SK-N-SH (cell line): ENCODE results near the gene RRP9. TPM values are rescaled to one million over a fixed set of nuclear protein-coding genes. Genes with fewer than 3 reads are reported as not detected.

Source experiments
- CTCF ChIA-PET: fragments of 300-600, 350-600 bp; formaldehyde crosslinking; extraction: SDS; loops from one replicate; lab custom pipeline; 2021; lab: Yijun Ruan, JAX
- POLR2A ChIA-PET: fragments of 350-600 bp; sonication (Branson Sonifier 250); formaldehyde crosslinking; extraction: SDS; loops from one replicate; lab custom pipeline; 2020; ENCODE audit warnings: antibody characterized with exemption, inconsistent platforms; lab: Yijun Ruan, JAX
- DNase-seq: peaks from one replicate; pipeline ENCODE4 v3.0.0; 2012
- H2AFZ ChIP-seq: fragments of 200-600 bp; sonication (generic); 2 replicates; pipeline ENCODE4 v1.8.1; 2016; ENCODE audit warnings: antibody characterized with exemption, mild to moderate bottlenecking, low read depth
- H3F3A ChIP-seq: fragments of 200-600 bp; sonication (generic); replicated peaks from 2 replicates; pipeline ENCODE3; 2016; ENCODE audit warnings: antibody characterized with exemption, mild to moderate bottlenecking; ENCODE audit not compliant: insufficient read depth
- H3K27ac ChIP-seq, 2 experiments: fragments of 200-500 bp in 1 of 2; fragments of 200-600 bp in 1 of 2; sonication (Bioruptor generic) in 1 of 2; sonication (generic), shearing (Covaris generic) in 1 of 2; 2 replicates each; pipeline versions ENCODE4 v1.5.1 to v1.6.1; 2014 to 2016; ENCODE audit warnings: low read depth in 2 of 2, inconsistent platforms in 1 of 2, low read length in 1 of 2, mild to moderate bottlenecking in 1 of 2, mixed read lengths in 1 of 2
- H3K27me3 ChIP-seq: fragments of 200-600 bp; sonication (generic), shearing (Covaris generic); 2 replicates; pipeline ENCODE4 v1.6.1; 2016; ENCODE audit warnings: mixed run types; ENCODE audit not compliant: insufficient read depth
- H3K36me3 ChIP-seq, 2 experiments: fragments of 200-500 bp in 1 of 2; fragments of 200-600 bp in 1 of 2; sonication (Bioruptor generic) in 1 of 2; sonication (generic) in 1 of 2; replicated peaks in 1 of 2; 2 replicates each; pipeline versions ENCODE3 to v1.5.1; 2014 to 2016; ENCODE audit warnings: low read length in 1 of 2, mild to moderate bottlenecking in 1 of 2; ENCODE audit not compliant: insufficient read depth in 2 of 2, control insufficient read depth in 1 of 2
- H3K4me1 ChIP-seq, 2 experiments: fragments of 200-500 bp in 1 of 2; fragments of 200-600 bp in 1 of 2; sonication (Bioruptor generic) in 1 of 2; sonication (generic), shearing (Covaris generic) in 1 of 2; 2 replicates each; pipeline versions ENCODE4 v1.5.1 to v1.6.1; 2014 to 2016; ENCODE audit warnings: low read depth in 1 of 2, low read length in 1 of 2, mixed run types in 1 of 2; ENCODE audit not compliant: insufficient read depth in 2 of 2, control insufficient read depth in 1 of 2
- H3K4me2 ChIP-seq: fragments of 200-600 bp; sonication (generic), shearing (Covaris generic); 2 replicates; pipeline ENCODE4 v1.6.1; 2017; ENCODE audit warnings: mixed run types
- H3K4me3 ChIP-seq, 2 experiments: fragments of 200-500 bp in 1 of 2; fragments of 200-600 bp in 1 of 2; sonication (Bioruptor generic) in 1 of 2; sonication (generic), shearing (Covaris generic) in 1 of 2; 2 replicates each; pipeline versions ENCODE4 v1.5.1 to v1.8.1; 2014 to 2016; ENCODE audit warnings: low read depth in 2 of 2, inconsistent platforms in 1 of 2, low read length in 1 of 2, mild to moderate bottlenecking in 1 of 2, mixed read lengths in 1 of 2, moderate library complexity in 1 of 2
- H3K79me2 ChIP-seq: fragments of 200-600 bp; sonication (generic); 2 replicates; pipeline ENCODE4 v1.8.1; 2017; ENCODE audit warnings: mild to moderate bottlenecking; ENCODE audit not compliant: insufficient read depth
- H3K9ac ChIP-seq: fragments of 200-600 bp; sonication (generic); 2 replicates; pipeline ENCODE4 v1.6.1; 2017; ENCODE audit warnings: mixed run types
- H3K9me2 ChIP-seq: fragments of 200-600 bp; sonication (generic); 2 replicates; pipeline ENCODE4 v1.6.1; 2017; ENCODE audit warnings: mixed run types
- H3K9me3 ChIP-seq: fragments of 200-600 bp; sonication (generic); 2 replicates; pipeline ENCODE4 v1.6.1; 2017; ENCODE audit warnings: mixed run types, mild to moderate bottlenecking, moderate library complexity
- H4K20me1 ChIP-seq: fragments of 200-600 bp; sonication (generic); 2 replicates; pipeline ENCODE4 v1.6.1; 2017; ENCODE audit warnings: mild to moderate bottlenecking, mixed run types; ENCODE audit not compliant: insufficient read depth
- CHD2 ChIP-seq: fragments of 150-350 bp; IDR thresholded peaks from 2 replicates; pipeline ENCODE4 v1.6.1; 2018; ENCODE audit warnings: low read length; ENCODE audit not compliant: partially characterized antibody
- CTCF ChIP-seq: fragments of 200-600 bp; sonication (generic); IDR thresholded peaks from 2 replicates; pipeline ENCODE4 v1.6.1; 2017; ENCODE audit warnings: antibody characterized with exemption, mild to moderate bottlenecking, moderate library complexity
- ELF1 ChIP-seq: IDR thresholded peaks from 2 replicates; pipeline ENCODE4 v1.4.0; 2012
- EP300 ChIP-seq, 2 experiments: IDR thresholded peaks; 2 replicates each; pipeline versions ENCODE4 v1.4.0 to v1.6.1; 2012; ENCODE audit warnings: borderline replicate concordance in 1 of 2, low read depth in 1 of 2, low read length in 1 of 2
- FOSL2 ChIP-seq: IDR thresholded peaks from 2 replicates; pipeline ENCODE4 v1.4.0; 2012; ENCODE audit warnings: low read depth, mild to moderate bottlenecking, moderate library complexity, borderline replicate concordance
- FOXM1 ChIP-seq: IDR thresholded peaks from 2 replicates; pipeline ENCODE4 v1.4.0; 2012; ENCODE audit warnings: low read depth, mild to moderate bottlenecking
- GABPA ChIP-seq: IDR thresholded peaks from 2 replicates; pipeline ENCODE4 v1.4.0; 2012; ENCODE audit warnings: low read depth, mild to moderate bottlenecking
- GATA2 ChIP-seq: sonication (generic); formaldehyde crosslinking; IDR thresholded peaks from 2 replicates; pipeline ENCODE4 v1.5.0; 2020; ENCODE audit warnings: mild to moderate bottlenecking, missing genetic modification reagents
- MEF2A ChIP-seq: IDR thresholded peaks from 2 replicates; pipeline ENCODE4 v1.4.0; 2012; ENCODE audit warnings: low read depth, borderline replicate concordance
- NRF1 ChIP-seq: IDR thresholded peaks from 2 replicates; pipeline ENCODE4 v1.6.1; 2012; ENCODE audit warnings: low read depth, mild to moderate bottlenecking, low read length
- POLR2AphosphoS5 ChIP-seq: IDR thresholded peaks from 2 replicates; pipeline ENCODE4 v1.6.1; 2012; ENCODE audit warnings: low read depth, low read length
- RAD21 ChIP-seq: IDR thresholded peaks from 2 replicates; pipeline ENCODE4 v1.6.1; 2012; ENCODE audit warnings: mild to moderate bottlenecking, low read length
- RCOR1 ChIP-seq: fragments of 150-350 bp; IDR thresholded peaks from 2 replicates; pipeline ENCODE4 v1.6.1; 2017; ENCODE audit warnings: antibody characterized with exemption, low read length
- USF1 ChIP-seq: IDR thresholded peaks from 2 replicates; pipeline ENCODE4 v1.4.0; 2012; ENCODE audit warnings: low read depth, borderline replicate concordance
- YY1 ChIP-seq: IDR thresholded peaks from 2 replicates; pipeline ENCODE4 v1.4.0; 2012; ENCODE audit warnings: low read depth, mild to moderate bottlenecking
- WGBS: methylation state at CpG from one replicate; pipeline ENCODE4 v1.1.6; 2017; ENCODE audit warnings: low lambda C conversion rate; 5-methylcytosine and 5-hydroxymethylcytosine counted together
- polyA plus RNA-seq, 3 experiments: library from polyadenylated mRNA; depleted of rRNA; stranded (reverse); fragments of >200 nt; gene quantifications; 2 replicates each; pipeline ENCODE4 v1.2.3, GENCODE V29; 2012
- TF ChIP-seq, protein P1 (sequence below): IDR thresholded peaks from 2 replicates; pipeline ENCODE4 v1.6.1; 2012; ENCODE audit warnings: mild to moderate bottlenecking, low read depth, low read length, moderate library complexity
- TF ChIP-seq, protein P2 (sequence below): IDR thresholded peaks from 2 replicates; pipeline ENCODE4 v1.4.0; 2012; ENCODE audit warnings: low read depth

Gene RRP9
- polyA plus RNA-seq, 1 of the 3 experiments (the other 2 are of a cell fraction), result 49.6 TPM

DNA sequence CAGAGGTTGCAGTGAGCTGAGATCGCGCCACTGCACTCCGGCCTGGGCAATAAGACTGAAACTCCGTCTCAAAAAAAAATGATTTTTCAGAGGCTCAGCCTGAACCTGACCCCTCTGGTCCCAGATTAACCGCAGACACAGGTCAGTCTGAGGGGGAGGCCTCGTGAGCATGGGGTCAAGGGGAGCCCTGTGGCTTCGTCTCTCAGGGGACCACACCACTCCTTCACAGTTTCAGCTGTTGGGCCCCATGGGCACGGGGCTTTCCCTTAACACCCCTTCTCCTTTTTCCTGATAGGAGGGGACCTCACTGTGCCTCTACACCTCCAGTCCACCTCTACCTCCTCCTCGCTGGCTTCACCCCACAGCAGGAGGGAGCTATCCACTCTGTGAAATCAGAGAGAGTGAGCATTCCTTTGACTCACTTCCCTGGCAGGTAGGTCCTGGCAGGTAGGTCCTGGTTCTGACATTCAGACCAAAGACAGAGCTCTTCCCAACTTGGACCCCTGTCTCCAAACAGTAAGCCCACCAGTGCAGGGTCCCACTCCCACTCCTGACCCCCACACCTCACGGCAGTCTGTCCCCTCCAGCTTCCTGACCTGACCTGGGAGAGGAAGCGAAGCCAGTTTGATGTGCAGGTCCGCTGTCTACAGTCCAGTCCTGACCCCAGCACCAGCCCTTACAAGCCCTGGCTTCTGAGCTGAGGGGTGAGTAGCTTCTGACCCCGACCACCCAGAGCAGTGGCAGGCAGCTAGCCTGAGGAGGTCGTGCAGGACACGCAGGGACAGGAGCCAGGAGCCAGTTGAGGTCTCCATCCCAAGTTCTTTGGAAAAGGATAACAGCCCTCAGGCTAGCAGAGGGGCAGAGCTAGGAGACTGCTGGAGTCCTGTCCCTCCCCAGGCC lies 9.0 kb downstream of the RRP9 start:
- no peaks in the 10 kb centered on the region for H4K20me1 ChIP-seq
- no peak for DNase-seq
- H3K27me3 ChIP-seq, result no peaks in the 10 kb centered on the region
- no peak overlapping the region for H3K4me2 ChIP-seq
- H3K27ac ChIP-seq, result no peak overlapping the region
- H3K4me3 ChIP-seq, result no peak overlapping the region
- no peak overlapping the region for H2AFZ ChIP-seq
- H3F3A ChIP-seq, result no peaks in the 10 kb centered on the region
- POLR2A ChIA-PET, result interaction anchor here (0.8 kb wide), 1 partner anchor 36 kb away, joined by 3 read pairs; no protein-coding TSS in a partner anchor
- TF ChIP-seq CTCF (no peak), GATA2 (CRISPR knock-in tag) (no peak), GABPA (no peak), ELF1 (no peak), RAD21 (no peak), YY1 (no peak), RCOR1 (no peak), CHD2 (no peak), EP300 (IDR thresholded peaks at IDR 0.05; ENCODE audit: borderline replicate concordance in 1 of 2, low read depth in 1 of 2, low read length in 1 of 2) (no peak), USF1 (no peak), FOXM1 (no peak), POLR2AphosphoS5 (no peak), NRF1 (no peak), MEF2A (no peak), FOSL2 (no peak)
- TF ChIP-seq, protein P1, sequence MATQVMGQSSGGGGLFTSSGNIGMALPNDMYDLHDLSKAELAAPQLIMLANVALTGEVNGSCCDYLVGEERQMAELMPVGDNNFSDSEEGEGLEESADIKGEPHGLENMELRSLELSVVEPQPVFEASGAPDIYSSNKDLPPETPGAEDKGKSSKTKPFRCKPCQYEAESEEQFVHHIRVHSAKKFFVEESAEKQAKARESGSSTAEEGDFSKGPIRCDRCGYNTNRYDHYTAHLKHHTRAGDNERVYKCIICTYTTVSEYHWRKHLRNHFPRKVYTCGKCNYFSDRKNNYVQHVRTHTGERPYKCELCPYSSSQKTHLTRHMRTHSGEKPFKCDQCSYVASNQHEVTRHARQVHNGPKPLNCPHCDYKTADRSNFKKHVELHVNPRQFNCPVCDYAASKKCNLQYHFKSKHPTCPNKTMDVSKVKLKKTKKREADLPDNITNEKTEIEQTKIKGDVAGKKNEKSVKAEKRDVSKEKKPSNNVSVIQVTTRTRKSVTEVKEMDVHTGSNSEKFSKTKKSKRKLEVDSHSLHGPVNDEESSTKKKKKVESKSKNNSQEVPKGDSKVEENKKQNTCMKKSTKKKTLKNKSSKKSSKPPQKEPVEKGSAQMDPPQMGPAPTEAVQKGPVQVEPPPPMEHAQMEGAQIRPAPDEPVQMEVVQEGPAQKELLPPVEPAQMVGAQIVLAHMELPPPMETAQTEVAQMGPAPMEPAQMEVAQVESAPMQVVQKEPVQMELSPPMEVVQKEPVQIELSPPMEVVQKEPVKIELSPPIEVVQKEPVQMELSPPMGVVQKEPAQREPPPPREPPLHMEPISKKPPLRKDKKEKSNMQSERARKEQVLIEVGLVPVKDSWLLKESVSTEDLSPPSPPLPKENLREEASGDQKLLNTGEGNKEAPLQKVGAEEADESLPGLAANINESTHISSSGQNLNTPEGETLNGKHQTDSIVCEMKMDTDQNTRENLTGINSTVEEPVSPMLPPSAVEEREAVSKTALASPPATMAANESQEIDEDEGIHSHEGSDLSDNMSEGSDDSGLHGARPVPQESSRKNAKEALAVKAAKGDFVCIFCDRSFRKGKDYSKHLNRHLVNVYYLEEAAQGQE, result no peak
- TF ChIP-seq, protein P2, sequence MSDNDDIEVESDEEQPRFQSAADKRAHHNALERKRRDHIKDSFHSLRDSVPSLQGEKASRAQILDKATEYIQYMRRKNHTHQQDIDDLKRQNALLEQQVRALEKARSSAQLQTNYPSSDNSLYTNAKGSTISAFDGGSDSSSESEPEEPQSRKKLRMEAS, result no peak
- TF ChIP-seq, all 33 proteins: peak for 0
- H3K9me2 ChIP-seq, result no peaks in the 10 kb centered on the region
- no peak overlapping the region for H3K9ac ChIP-seq
- peaks cover 0 to 47% of the 10 kb centered on the region in 2 experiments for H3K36me3 ChIP-seq
- H3K4me1 ChIP-seq, result no peaks in the 10 kb centered on the region
- CTCF ChIA-PET, result interaction anchor here (0.6 to 1.6 kb wide), 3 partner anchors 9 to 50 kb away, joined by 3 to 6 read pairs (median 3); partner anchors contain the start of genes ACY1, PARP3 and RRP9
- H3K9me3 ChIP-seq, result no peaks in the 10 kb centered on the region
- H3K79me2 ChIP-seq, result no peaks in the 10 kb centered on the region
- WGBS, result 96% methylated on average over 9 of the region's 15 CpGs
